ENCODE results near the gene CES4A.
"Not testable (repeated sequence)": the region's sequence is repeated elsewhere in the genome, so short reads cannot be mapped to it uniquely, and the experiment has no call there.

The CES4A gene

DNA sequence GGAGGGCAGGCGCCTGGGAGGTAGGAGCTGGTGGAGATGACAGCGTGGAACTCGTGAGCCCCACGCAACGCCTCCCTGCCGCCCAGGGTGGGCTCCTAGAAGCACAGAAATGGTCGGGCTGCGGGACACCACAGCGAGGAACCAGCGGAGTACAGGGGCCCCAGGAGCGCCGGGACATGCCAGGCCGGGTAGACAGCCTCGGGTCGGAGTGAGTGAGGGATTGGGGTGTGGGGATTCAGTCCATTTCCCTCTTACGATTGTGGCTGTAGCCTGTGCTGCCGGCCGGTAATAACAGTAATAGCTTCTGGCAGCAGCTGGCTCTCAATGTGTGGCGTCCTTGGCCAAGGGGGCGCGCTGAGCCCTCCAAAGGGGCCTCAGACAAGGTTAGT lies 39.6 kb upstream of the CES4A start:
- Histone ChIP-seq H3K9ac (ENCODE audit: low read length) (peak overlapping the region; percentile 51), H3K9me3 (ENCODE audit: control insufficient read depth, low read length) (no peaks in the 10 kb centered on the region), H3K36me3 (ENCODE audit: control insufficient read depth, insufficient read depth, low read length) (no peaks in the 10 kb centered on the region), H3K4me1 (ENCODE audit: control insufficient read depth, insufficient read depth, low read length) (peaks cover 21% of the 10 kb centered on the region), H3K4me3 (ENCODE audit: low read length) (no peak overlapping the region), H3K27me3 (ENCODE audit: control insufficient read depth, insufficient read depth, low read length) (peaks cover 18% of the 10 kb centered on the region)

DNA sequence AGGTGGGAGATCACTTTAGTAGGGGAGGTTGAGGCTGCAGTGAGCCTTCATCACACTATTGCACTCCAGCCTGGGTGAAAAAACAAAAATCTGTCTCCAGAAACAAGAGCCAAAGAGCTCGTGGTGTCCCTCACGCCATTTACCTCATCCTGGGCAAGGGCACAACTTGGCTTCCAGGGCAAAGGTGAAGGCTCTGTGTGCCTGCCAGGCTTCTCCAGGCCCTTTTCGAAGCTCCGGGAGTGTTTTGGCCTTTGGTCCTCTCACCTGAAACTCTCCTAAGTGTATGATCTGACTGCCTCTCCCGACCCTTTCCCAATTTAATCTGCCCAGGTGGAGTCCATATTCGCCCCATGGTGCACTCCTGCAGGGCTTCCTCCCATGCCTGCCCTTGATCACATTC lies 38.9 kb upstream of the CES4A start:
- no peaks in the 10 kb centered on the region for H3K9me3 ChIP-seq (ENCODE audit: control insufficient read depth, low read length)
- peak overlapping the region; percentile 51 for H3K9ac ChIP-seq (ENCODE audit: low read length)
- no peak overlapping the region for H3K4me3 ChIP-seq (ENCODE audit: low read length)
- H3K4me1 ChIP-seq (ENCODE audit: control insufficient read depth, insufficient read depth, low read length) = peaks cover 25% of the 10 kb centered on the region
- H3K36me3 ChIP-seq (ENCODE audit: control insufficient read depth, insufficient read depth, low read length) = no peaks in the 10 kb centered on the region
- peaks cover 18% of the 10 kb centered on the region for H3K27me3 ChIP-seq (ENCODE audit: control insufficient read depth, insufficient read depth, low read length)

DNA sequence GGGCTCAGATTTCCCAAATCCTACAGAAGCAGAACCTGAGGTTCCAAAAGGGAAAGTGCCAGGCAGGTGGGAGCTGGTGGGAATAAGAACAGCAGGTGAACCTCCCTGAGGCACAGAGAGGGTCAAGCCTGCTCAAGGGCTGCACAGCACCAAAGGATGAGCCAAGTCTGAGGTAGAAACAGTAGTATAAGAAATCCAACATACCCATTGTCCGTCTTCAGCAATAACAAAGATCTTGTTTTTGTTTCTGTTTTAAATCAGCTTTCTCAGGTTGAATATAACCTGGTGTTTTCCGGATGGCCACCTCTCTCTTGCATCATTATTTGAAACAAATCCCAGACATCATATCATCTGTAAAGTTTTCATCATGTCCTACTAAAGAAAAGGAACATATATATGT lies 38.0 kb upstream of the CES4A start:
- Histone ChIP-seq H3K4me3 (ENCODE audit: low read length) (no peak overlapping the region), H3K9me3 (ENCODE audit: control insufficient read depth, low read length) (no peaks in the 10 kb centered on the region), H3K36me3 (ENCODE audit: control insufficient read depth, insufficient read depth, low read length) (no peaks in the 10 kb centered on the region), H3K4me1 (ENCODE audit: control insufficient read depth, insufficient read depth, low read length) (peaks cover 25% of the 10 kb centered on the region), H3K9ac (ENCODE audit: low read length) (no peak overlapping the region), H3K27me3 (ENCODE audit: control insufficient read depth, insufficient read depth, low read length) (peaks cover 18% of the 10 kb centered on the region)

DNA sequence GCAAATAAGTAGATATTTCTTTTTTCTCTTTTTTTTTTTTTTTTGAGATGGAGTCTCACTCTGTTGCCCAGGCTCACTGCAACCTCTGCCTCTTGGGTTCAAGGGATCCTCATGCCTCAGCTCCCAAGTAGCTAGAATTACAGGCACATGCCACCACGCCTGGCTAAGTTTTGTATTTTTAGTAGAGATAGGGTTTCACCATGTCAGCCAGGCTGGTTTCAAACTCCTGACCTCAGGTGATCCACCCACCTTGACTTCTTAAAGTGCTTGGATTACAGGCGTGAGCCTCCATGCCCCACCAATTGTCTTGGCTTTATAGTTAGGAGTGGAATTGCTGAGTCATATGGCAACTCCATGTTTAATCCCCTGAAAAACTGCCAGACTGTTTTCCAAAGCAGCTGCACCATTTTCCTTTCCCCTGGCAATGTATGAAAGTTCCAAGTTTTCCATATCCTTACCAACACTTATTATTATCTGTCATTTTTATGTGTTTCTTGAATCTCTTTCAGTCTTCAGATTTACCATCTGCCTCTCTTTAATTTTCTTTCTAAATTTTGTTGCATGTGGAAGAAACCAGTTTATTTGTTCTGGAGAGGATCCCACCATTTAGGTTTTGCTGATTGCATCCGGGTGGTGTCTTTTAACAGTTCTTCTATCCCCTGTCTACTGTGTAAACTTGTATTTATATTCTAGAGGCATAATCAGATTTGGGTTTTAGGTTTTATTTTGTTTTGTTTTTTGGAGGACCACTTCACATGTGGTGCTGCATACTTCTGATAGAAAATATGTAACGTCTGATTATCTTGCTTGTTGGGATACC lies 37.2 kb upstream of the CES4A start:
- Histone ChIP-seq H3K9ac (ENCODE audit: low read length) (no peak overlapping the region), H3K27me3 (ENCODE audit: control insufficient read depth, insufficient read depth, low read length) (peaks cover 18% of the 10 kb centered on the region), H3K9me3 (ENCODE audit: control insufficient read depth, low read length) (no peaks in the 10 kb centered on the region), H3K4me1 (ENCODE audit: control insufficient read depth, insufficient read depth, low read length) (peaks cover 25% of the 10 kb centered on the region), H3K36me3 (ENCODE audit: control insufficient read depth, insufficient read depth, low read length) (no peaks in the 10 kb centered on the region), H3K4me3 (ENCODE audit: low read length) (no peak overlapping the region)

DNA sequence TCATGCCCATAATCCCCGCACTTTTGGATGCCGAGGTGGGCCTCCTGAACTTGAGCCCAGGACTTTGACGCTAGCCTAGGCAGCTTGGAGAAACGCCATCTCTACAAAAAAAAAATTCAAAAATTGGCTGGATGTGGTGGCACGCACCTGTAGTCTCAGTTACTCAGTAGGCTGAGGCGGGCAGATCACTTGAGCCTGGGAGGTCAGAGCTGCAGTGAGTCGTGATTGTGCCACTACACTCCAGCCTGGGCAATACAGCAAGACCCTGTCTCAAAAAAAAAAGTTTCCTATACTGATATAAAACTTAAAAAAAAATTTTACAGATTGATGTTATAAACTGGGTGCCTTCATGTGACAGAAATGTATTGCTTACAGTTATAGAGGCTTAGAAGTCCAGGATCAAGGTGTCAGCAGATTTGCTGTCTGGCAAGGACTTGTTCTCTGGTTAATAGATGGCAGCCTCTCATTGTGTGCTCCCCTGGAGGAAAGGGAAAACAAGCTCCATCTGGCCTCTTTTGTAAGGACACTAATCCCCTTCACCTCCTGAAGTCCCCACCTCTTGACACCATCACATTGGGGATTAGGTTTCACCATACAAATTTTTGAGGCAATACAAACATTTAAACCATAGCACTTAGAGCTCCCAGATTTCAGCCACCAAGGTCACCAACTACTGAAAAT lies 35.8 kb upstream of the CES4A start:
- H3K9ac ChIP-seq (ENCODE audit: low read length) = no peak overlapping the region
- peaks cover 25% of the 10 kb centered on the region for H3K4me1 ChIP-seq (ENCODE audit: control insufficient read depth, insufficient read depth, low read length)
- no peak overlapping the region for H3K4me3 ChIP-seq (ENCODE audit: low read length)
- no peaks in the 10 kb centered on the region for H3K9me3 ChIP-seq (ENCODE audit: control insufficient read depth, low read length)
- peaks cover 18% of the 10 kb centered on the region for H3K27me3 ChIP-seq (ENCODE audit: control insufficient read depth, insufficient read depth, low read length)
- H3K36me3 ChIP-seq (ENCODE audit: control insufficient read depth, insufficient read depth, low read length) = no peaks in the 10 kb centered on the region

DNA sequence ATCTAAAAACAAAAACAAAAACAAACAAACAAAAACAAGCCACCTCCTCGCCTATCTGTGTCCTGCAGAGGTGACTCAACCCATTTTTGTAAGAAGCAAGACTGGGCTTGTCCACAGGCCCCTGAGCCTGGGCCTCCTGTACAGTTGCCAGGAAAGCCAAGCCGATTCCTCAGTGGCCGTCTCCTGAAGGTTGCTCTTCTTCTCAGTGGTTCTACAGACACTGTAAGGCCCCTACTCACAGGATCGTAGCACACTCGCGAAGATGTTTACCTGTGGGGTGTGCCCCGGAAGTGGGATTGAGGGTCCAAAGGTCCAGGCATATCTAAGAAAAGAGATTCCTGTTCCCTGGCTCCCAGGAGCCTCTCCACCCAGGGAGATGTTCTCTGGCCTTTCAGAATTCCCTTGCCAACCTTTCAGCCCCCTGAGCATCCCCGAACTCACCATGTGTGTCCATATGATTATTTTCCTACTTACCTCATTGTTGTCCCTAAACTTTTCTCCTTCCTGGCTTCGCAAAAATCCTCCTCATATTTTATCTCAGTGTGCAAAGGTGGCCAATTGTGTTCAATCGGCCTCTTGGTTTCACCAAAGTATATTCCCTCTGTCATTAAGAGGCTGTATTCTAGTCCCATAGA lies 34.8 kb upstream of the CES4A start:
- H3K4me1 ChIP-seq (ENCODE audit: control insufficient read depth, insufficient read depth, low read length) = peaks cover 21% of the 10 kb centered on the region
- no peaks in the 10 kb centered on the region for H3K9me3 ChIP-seq (ENCODE audit: control insufficient read depth, low read length)
- peaks cover 13% of the 10 kb centered on the region for H3K27me3 ChIP-seq (ENCODE audit: control insufficient read depth, insufficient read depth, low read length)
- no peaks in the 10 kb centered on the region for H3K36me3 ChIP-seq (ENCODE audit: control insufficient read depth, insufficient read depth, low read length)
- H3K4me3 ChIP-seq (ENCODE audit: low read length) = peak overlapping the region; percentile 28
- H3K9ac ChIP-seq (ENCODE audit: low read length) = peak overlapping the region; percentile 64

DNA sequence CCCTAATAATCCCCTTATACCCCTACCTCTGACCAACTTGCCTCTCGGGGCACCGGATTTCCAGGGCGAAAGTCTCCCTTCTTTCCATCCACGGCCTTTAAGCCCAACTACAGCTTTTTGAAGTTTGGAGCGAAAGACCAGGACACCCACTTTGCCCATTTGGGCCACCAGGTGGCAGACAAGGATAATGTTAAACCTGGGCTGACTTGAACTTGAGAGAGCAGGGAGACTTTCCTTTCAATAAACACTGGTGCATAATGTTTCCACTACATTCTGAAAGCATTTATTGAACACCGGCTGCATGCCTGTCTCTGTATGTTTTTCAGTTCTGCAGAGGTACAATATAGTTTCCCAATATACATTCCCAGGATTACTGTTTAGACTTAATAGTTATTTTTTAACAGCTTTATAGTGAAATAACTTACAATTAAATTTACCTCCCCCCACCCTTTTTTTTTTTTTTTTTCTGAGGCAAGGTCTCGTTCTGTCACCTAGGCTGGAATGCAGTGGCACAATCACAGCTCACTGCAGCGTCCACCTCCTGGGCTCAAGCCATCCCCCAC lies 34.2 kb upstream of the CES4A start:
- peaks cover 7% of the 10 kb centered on the region for H3K27me3 ChIP-seq (ENCODE audit: control insufficient read depth, insufficient read depth, low read length)
- peaks cover 16% of the 10 kb centered on the region for H3K4me1 ChIP-seq (ENCODE audit: control insufficient read depth, insufficient read depth, low read length)
- H3K9me3 ChIP-seq (ENCODE audit: control insufficient read depth, low read length) = no peaks in the 10 kb centered on the region
- no peaks in the 10 kb centered on the region for H3K36me3 ChIP-seq (ENCODE audit: control insufficient read depth, insufficient read depth, low read length)
- H3K4me3 ChIP-seq (ENCODE audit: low read length) = peak overlapping the region; percentile 28
- peak overlapping the region; percentile 64 for H3K9ac ChIP-seq (ENCODE audit: low read length)

DNA sequence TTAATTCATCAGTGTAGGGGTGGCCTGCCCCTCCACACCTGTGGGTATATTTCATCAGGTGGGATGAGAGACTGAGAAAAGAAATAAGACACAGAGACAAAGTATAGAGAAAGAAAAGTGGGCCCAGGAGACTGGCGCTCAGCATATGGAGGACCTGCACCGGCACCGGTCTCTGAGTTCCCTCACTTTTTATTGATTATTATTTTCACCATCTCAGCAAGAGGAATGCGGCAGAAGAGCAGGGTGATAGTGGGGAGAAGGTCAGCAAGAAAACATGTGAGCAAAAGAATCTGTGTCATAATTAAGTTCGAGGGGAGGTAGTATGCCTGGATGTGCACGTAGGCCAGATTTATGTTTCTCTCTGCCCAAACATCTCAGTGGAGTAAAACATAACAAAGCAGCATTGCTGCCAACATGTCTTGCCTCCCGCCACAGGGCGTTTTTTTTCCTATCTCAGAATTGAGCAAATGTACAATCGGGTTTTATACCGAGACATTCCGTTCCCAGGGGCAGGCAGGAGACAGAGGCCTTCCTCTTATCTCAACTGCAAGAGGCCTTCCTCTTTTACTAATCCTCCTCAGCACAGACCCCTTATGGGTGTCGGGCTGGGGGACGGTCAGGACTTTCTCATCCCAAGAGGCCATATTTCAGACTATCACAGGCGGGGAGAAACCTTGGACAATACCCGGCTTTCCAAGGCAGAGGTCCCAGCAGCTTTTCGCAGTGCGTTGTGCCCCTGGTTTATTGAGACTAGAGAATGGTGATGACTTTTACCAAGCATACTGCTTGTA lies 32.8 kb upstream of the CES4A start:
- H3K27me3 ChIP-seq (ENCODE audit: control insufficient read depth, insufficient read depth, low read length); H3K36me3 ChIP-seq (ENCODE audit: control insufficient read depth, insufficient read depth, low read length); H3K9ac ChIP-seq (ENCODE audit: low read length); H3K9me3 ChIP-seq (ENCODE audit: control insufficient read depth, low read length); H3K4me3 ChIP-seq (ENCODE audit: low read length): not testable (repeated sequence)
- H3K4me1 ChIP-seq (ENCODE audit: control insufficient read depth, insufficient read depth, low read length) = peaks cover 16% of the 10 kb centered on the region

DNA sequence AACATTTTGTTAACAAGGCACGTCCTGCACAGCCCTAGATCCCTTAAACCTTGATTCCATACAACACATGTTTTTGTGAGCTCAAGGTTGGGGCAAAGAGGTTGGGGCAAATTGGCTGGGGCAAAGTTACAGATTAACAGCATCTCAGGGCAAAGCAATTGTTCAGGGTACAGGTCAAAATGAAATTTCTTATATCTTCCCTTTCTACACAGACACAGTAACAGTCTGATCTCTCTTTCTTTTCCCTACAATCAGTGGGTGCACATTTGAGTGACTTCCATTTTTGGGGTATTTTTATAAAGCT lies 32.3 kb upstream of the CES4A start:
- H3K9ac ChIP-seq (ENCODE audit: low read length); H3K27me3 ChIP-seq (ENCODE audit: control insufficient read depth, insufficient read depth, low read length); H3K36me3 ChIP-seq (ENCODE audit: control insufficient read depth, insufficient read depth, low read length); H3K4me3 ChIP-seq (ENCODE audit: low read length); H3K9me3 ChIP-seq (ENCODE audit: control insufficient read depth, low read length): not testable (repeated sequence)
- H3K4me1 ChIP-seq (ENCODE audit: control insufficient read depth, insufficient read depth, low read length) = peaks cover 20% of the 10 kb centered on the region

DNA sequence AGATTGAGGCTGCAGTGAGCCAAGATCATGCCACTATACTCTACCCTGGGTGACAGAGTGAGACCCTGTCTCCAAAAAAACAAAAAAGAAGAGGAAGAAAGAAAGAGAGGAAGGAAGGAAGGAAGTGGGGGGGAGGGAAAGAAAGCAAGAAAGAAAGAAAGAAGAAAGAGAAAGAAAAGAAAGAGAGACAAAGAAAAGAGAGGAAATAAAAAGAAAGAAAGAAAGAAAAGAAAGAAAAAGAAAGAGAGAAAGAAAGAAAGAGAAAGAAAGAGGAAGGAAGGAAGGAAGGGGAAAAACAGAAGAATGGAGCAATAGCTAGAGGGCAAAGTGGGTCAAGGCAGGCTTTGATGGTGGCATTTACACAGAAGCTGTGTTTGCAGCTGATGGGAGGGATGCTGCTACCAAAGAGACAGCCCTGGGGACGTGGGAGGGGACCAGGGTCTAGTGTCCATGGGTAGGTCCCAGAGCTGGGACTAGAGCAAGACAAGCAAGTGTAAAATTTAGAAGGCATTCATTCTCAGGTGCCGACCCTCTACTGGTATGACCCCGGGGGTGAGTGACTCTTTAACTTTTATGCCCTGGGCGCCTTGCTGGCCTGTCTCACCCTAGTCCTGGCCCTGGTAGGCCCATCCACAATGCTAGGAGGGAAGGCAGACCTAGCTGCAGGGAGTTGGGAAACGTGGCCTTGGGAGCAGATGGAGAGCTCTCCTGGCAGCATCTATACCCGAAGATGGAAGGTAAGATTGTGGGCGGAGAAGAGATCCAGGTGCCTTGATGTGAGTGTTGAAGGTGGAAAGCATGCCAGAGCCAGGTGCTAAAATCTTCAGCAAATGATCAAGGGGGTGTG lies 29.3 kb upstream of the CES4A start:
- Histone ChIP-seq H3K36me3 (ENCODE audit: control insufficient read depth, insufficient read depth, low read length) (no peaks in the 10 kb centered on the region), H3K9ac (ENCODE audit: low read length) (no peak overlapping the region), H3K9me3 (ENCODE audit: control insufficient read depth, low read length) (no peaks in the 10 kb centered on the region), H3K27me3 (ENCODE audit: control insufficient read depth, insufficient read depth, low read length) (no peaks in the 10 kb centered on the region), H3K4me3 (ENCODE audit: low read length) (no peak overlapping the region), H3K4me1 (ENCODE audit: control insufficient read depth, insufficient read depth, low read length) (peaks cover 27% of the 10 kb centered on the region)

DNA sequence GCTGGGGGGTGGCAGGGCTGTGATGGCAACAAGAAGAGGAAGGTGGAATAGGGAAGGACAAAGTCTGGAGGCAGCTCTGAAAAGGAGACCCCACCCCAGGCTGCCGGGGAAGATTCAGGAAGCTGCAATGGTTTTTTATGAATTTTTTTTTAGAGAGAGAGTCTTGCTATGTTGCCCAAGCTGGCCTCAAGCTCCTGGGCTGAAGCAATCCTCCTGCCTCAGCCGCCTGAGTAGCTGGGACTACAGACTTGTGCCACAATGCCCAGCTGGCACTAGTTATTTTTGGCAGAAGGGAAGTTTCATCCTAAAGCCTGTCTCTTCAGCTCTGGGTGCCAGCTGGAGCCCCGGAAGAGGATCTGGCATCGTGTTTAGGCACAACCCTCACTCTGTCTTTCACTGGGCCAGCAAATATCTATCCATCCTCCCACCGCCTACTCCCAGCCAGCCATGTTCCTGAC lies 28.7 kb upstream of the CES4A start:
- Histone ChIP-seq H3K9me3 (ENCODE audit: control insufficient read depth, low read length) (no peaks in the 10 kb centered on the region), H3K27me3 (ENCODE audit: control insufficient read depth, insufficient read depth, low read length) (no peaks in the 10 kb centered on the region), H3K9ac (ENCODE audit: low read length) (no peak overlapping the region), H3K4me1 (ENCODE audit: control insufficient read depth, insufficient read depth, low read length) (peaks cover 26% of the 10 kb centered on the region), H3K36me3 (ENCODE audit: control insufficient read depth, insufficient read depth, low read length) (no peaks in the 10 kb centered on the region), H3K4me3 (ENCODE audit: low read length) (no peak overlapping the region)

Data from mucosa of stomach (tissue), 1 donor.